HG02623 (cell line): Measurements from ENCODE around the gene FMOD.
"Not testable (repeated sequence)": the region's sequence is repeated elsewhere in the genome, so short reads cannot be mapped to it uniquely, and the experiment has no call there.

Source experiments
- ATAC-seq: cut with Tn5 transposase; IDR thresholded peaks from one replicate; pipeline ENCODE4 v1.9.1; 2021; ENCODE audit warnings: moderate library complexity; ENCODE audit not compliant: unreplicated experiment

Gene FMOD

DNA sequence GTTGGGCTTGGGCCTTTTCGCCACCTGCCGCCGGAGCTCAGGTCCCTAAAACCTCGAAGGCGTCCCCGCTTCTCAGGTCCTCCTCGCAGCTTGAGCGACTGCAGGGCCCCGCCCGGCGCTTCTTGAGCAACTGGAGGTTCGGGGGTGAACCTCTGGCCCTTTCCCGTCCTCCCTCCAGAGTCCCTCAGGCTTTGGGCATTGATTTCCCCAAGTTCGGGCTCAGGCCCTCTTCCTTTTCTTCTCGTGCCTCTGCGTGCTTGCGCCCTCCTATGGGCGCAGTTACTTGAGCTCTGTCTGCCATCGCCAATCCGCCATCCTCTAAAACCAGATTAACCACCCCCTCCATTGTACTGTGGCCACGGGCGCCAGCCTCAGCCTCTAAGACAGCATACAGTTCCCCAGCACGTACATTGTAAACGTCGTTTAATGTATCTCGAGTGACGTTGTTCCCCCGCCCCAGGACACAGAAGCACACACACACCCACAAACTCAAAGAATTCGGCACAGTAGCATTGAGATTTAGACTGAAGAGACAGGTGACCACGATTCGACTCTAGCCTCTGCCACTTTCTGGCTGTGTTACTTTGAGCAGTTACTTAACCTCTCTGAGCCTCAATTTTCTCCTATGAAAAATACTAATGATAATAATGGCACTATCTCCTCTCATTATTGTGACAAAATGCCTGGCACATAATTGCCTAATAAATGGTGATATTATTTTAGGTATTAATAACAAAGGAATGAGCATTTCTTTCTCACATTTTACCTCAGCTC lies 23.1 kb downstream of the FMOD start:
- peak; percentile 17 for ATAC-seq

DNA sequence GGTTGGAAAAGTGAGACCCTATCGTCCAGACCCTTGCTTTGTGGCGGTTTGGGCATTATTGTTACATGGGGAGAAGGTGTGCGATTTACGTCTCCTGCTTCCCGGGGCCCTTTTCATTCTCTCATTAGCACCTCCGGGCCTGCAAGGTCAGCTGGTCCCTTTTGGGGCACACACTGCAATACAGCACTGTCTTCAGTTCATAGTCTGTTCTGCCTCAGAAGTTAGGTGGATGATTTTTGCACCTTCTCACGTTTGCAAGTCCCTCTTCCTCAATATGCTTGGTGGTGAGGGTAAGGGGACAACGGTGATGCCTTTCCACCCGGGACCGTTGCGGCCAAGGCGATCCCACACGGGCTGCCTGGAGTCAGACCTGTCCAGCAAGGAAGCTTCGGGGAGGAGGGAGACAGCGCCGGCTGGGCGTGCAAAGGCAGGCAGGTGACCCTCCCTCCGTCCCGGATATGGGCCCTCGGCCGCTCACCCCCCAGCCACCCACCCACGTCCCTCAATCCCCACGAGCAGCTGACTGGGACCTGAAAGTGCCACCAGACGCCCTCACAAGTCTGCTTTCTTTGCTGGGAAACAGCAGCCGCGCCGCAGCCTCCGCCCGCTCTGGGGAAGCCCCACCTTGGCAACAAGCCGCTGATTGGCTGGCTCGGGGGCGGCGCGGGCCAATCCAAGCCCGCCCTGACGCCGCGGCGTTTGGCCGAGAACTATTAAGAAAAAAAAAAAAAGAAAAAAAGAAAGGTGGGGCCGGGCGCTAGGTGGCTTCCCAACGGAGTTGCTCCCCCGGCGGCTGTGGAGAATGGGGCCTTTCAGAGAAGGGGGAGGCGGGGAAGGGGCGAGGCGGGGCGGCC lies 23.9 kb downstream of the FMOD start:
- peak; percentile 69 for ATAC-seq

DNA sequence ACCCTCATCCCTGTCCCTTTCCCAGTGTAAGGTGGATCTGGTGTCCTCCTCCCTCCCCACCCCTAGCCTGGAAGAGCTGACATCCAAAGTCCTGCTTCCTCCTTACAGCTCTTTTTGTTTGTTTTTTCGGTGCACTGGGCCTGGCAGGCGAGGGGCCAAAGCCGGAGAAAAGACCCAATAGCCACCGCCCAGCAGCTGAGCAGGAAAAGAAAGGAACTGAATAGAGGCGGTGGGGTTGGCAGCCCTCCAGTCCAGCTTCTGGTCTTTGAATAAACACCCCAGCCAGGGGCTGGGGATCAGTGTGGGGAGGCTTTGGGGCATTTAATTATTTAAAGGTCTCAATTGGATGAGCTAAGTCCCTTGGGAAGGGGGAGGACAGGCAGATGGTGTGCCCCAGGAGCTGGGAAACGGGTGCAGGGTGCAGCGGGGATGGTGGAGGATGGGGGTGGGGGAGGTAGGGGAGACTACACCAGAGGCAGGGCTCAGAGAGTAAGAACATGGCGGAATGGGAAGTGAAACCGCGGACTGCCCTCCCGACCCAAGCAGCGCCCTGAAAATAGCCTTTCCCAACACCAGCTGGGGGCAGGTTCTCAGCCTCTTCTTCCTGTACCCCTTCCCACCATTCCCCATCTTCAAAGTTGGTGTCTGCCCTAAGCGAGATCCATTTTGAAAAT lies 25.4 kb downstream of the FMOD start:
- no peak for ATAC-seq

- no peak for ATAC-seq
Measured at GRCh38 chr1:203325026-203325417, 25.9 kb downstream of the FMOD start.

GRCh38 chr1:203324105-203325025 lies 26.6 kb downstream of the FMOD start:
- no peak for ATAC-seq

- ATAC-seq = no peak
Measured at GRCh38 chr1:203323587-203323986, 27.3 kb downstream of the FMOD start.

GRCh38 chr1:203322500-203323179 lies 28.3 kb downstream of the FMOD start:
- no peak for ATAC-seq

DNA sequence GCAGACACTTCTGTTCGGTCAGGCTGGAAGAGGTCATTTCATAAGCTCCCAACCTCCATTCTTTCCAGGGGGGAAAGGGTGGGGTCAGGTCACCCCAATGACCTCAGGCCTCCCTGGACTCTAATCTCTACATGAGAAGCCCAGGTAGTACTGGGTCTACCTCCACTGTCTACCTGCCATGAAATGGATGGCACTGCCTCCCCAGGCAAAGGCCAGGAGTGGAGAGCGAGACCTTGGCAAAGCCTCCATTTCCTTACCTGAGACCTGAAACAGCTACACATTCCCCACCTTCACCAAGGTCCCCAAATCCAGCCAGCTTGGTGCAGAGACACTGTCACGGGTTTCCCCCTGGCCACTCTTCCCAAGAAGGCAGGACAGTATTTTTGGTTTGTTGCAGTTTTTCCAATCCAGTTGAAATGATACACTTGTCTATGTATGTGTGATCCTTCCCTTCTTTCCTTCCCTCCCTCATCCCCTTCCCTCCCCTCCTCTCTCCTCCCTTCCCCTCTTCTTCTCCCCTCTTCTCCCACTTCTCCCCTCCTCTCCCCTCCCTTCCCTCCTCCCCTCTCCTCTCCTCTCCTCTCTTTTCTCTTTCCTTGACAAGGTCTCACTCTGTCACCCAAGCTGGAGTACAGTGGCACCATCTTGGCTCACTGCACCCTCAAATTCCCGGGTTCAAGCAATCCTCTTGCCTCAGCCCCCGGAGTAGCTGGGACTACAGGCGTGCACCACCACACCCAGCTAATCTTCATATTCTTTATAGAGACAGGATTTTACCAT lies 29.5 kb downstream of the FMOD start:
- no peak for ATAC-seq

DNA sequence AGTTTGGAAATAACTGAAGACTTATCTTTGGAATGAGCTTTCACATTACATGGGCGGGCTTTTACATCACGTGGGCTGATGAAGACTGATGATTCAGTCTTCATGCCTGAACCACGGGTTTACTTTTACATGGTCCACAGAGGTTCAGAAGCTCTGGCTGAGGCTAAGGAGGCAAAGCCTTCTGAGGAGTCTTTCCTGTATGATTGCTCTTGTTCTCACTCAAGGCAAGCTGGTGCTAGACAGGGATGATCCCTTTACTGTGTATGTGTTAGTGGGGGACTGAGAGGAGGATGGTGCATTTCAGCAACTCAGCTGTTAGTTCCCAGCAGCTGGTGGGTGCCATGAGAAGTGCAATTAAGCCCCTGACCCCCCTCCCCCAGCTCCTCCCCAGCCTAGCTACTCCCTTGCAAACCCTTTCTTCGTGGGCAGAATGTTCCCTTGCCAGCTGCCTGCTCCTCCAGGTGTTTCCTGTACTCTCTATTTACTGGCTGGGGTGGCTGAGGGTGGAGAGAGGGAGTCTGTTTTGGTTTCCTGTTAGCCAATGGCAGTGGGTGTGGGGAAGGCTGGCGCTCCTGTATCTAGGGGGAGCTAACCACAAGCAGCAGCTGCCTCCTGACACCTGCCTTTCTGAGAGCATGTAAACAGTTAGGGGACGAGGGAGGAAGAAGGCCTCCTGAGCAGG lies 30.2 kb downstream of the FMOD start:
- ATAC-seq = peak; percentile 59

GRCh38 chr1:203318229-203318517 lies 32.7 kb downstream of the FMOD start:
- no peak for ATAC-seq

DNA sequence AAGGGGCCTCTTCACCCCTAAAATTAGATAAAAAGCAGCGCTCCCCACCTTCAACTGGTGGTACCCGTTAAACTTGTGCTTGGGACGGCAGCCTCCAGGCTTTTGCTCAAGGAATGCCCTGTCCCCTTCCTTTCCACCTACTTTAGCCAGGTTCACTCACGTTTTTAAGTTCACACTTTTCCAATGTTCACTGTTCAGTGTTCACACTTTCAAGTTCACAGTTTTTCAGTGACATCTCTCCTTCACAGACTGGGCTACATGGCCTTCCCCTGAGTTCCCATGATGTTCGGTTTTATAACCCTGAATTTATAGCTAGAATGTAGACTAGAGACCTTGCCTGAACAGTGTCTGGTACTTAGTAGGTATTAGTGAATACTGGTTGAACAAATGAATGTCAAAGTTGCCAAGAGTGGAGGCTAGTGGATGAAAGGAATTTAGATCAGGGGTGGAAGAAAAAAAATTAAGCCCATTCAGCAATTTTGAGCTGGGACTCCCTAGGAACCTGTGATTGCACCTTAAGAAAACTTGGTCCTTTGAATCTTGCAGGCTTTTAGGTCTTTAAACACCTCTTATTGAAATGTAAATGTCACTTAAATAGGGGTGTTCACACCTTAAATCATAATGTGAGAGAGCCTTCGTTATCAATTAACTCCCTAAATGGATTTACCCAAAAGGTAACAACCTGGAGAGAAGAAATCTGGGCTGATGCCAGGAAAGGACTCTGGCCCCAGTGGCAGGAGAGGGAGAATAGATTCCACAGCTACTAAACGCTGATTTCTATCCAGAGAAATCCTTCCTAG lies 33.3 kb downstream of the FMOD start:
- no peak for ATAC-seq

DNA sequence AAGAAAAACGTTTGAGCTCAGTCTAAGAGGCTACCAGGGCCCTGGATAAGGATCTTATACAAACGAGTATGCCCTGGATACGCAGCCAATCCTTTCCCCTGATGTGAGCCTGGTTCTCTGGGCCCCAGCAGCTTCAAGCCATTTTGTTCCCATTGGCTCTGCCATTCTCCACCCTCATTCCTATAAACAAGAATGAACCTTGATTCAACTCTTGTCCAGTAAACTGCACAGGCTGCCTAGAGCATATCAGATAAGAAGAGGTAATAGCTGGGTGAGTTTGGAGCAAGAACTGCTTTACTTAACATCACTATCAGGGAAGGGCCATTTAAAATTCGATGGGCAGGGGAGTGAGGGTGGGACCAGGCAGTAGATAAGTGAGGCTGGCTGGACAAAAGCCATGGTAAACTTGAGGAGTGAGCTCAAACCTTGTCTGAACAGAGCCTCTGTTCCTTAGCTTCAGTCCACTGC lies 34.3 kb downstream of the FMOD start:
- ATAC-seq = no peak

GRCh38 chr1:203314025-203314759 lies 36.7 kb downstream of the FMOD start:
- not testable (repeated sequence) for ATAC-seq

DNA sequence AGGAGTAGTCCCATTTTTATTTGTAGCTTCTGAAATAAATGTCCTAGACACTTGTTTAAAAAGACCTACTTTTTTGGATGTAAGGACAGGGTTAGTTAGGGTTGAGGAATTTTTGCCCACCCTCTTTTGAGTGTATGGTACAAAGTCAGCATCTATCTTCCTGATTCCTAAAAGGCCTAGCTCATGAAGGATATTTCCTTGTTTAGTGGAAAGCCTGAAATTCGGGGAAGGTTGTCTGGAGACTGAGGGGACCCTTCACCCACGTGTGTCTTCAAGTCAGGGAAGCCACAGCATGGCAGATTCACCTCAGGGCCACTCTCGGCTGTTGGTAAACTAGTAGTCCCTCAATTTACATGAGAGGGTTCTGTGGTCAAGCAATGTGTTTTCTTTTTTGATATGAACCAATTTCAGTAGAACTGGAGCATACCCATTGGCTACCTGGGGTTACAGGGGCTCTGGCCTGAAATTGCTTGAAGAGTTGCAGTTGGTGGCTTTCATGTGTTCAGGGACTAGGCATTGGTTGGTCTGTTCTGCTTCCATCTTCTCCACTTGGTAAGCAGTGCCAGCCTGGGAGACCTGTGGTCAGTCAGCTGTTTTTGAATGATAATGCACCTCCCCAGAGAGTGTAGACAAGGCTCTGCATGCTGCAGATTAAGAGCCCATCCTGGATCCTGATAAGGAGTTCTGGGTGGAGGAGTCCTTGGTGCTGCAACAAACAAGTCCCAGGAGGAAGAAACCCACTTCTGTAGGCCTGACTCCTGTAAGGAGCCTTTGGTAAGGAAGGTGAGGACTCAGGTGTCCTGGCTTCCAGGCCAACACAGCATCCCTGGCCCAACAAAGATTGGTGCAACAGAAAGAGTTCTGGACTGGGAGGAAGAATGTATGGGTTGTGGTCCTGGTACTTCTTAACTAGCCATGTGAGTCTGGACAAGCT lies 39.3 kb downstream of the FMOD start:
- ATAC-seq = no peak

DNA sequence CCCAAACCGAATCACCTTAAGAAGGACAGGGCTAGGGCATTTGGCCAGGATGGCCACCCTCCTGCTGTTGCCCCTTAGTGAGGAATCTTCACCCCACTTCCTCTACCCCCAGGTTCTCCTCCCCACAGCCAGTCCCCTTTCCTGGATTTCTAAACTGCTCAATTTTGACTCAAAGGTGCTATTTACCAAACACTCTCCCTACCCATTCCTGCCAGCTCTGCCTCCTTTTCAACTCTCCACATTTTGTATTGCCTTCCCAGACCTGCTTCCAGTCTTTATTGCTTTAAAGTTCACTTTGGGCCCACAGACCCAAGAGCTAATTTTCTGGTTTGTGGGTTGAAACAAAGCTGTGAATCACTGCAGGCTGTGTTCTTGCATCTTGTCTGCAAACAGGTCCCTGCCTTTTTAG lies 42.0 kb downstream of the FMOD start:
- no peak for ATAC-seq

DNA sequence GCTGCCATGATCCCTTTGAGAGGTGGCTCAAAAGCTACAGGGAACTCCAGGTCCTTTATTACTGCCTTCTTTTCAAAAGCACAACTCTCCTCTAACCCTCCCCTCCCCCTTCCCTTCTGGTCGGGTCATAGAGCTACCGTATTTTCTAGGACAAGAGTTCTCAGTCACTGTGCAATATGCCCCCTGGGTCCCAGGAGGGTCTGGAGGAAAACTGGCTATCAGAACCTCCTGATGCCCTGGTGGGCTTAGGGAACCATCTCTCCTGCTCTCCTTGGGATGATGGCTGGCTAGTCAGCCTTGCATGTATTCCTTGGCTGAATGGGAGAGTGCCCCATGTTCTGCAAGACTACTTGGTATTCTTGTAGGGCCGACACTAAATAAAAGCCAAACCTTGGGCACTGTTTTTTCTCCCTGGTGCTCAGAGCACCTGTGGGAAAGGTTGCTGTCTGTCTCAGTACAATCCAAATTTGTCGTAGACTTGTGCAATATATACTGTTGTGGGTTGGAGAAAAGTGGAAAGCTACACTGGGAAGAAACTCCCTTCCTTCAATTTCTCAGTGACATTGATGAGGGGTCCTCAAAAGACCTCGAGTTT lies 42.5 kb downstream of the FMOD start:
- ATAC-seq = no peak
